ENCODE data around the gene ETF1. TPM values are rescaled to one million over a fixed set of nuclear protein-coding genes. Genes with fewer than 3 reads are reported as not detected.

ETF1 gene
- total RNA-seq, 2 experiments from 2014 or later = 66.7 to 123 TPM

GRCh38 chr5:138557677-138558076 lies 14.6 kb upstream of the ETF1 start:
- no peaks in the 10 kb centered on the region for H3K4me1 ChIP-seq (ENCODE audit: insufficient read depth, low read length, poor library complexity, severe bottlenecking)
- peaks cover 96% of the 10 kb centered on the region for H3K36me3 ChIP-seq (ENCODE audit: insufficient read depth, low read length)
- no peak overlapping the region for H2AFZ ChIP-seq (ENCODE audit: low read length)
- H4K20me1 ChIP-seq (ENCODE audit: insufficient read depth, low read length) = peaks cover 10% of the 10 kb centered on the region; the same call in 1 of the 2 replicates
- H3K9me2 ChIP-seq (ENCODE audit: insufficient read depth, low read length) = no peaks in the 10 kb centered on the region
- H3K4me3 ChIP-seq (ENCODE audit: low read depth, low read length, poor library complexity, severe bottlenecking) = no peak overlapping the region
- ChIA-PET POLR2A (no interaction called here), CTCF (ENCODE audit: unreplicated experiment) (no interaction called here)
- BruUV-seq (replicated peaks) = no TSS peak
- no peak overlapping the region for H3K27ac ChIP-seq (ENCODE audit: low read depth, low read length, poor library complexity, severe bottlenecking)
- H3K79me2 ChIP-seq (ENCODE audit: insufficient read depth, low read depth, low read length) = peaks cover 25% of the 10 kb centered on the region
- no peaks in the 10 kb centered on the region for H3K9me3 ChIP-seq (ENCODE audit: low read length)
- TF ChIP-seq EZH2phosphoT487 (IDR thresholded peaks at IDR 0.05; ENCODE audit: borderline replicate concordance, low read depth, low read length) (no peak), CTCF (conservative IDR thresholded peaks at IDR 0.05; ENCODE audit: low read length) (no peak)
- no peak for DNase-seq (ENCODE audit: low spot score)
- H3K4me2 ChIP-seq (ENCODE audit: low read length) = no peak overlapping the region
- intact Hi-C loops (cut with micrococcal nuclease; ENCODE audit: unreplicated experiment) = no loop called here

GRCh38 chr5:138554143-138554542 lies 11.1 kb upstream of the ETF1 start:
- H2AFZ ChIP-seq (ENCODE audit: low read length) = no peak overlapping the region
- H3K4me2 ChIP-seq (ENCODE audit: low read length) = no peak overlapping the region
- TF ChIP-seq CTCF (conservative IDR thresholded peaks at IDR 0.05; ENCODE audit: low read length) = no peak
- no peak for TF ChIP-seq EZH2phosphoT487 (IDR thresholded peaks at IDR 0.05; ENCODE audit: borderline replicate concordance, low read depth, low read length)
- no peaks in the 10 kb centered on the region for H3K4me1 ChIP-seq (ENCODE audit: insufficient read depth, low read length, poor library complexity, severe bottlenecking)
- H3K79me2 ChIP-seq (ENCODE audit: insufficient read depth, low read depth, low read length) = peaks cover 8% of the 10 kb centered on the region; the same call in 1 of the 2 replicates
- ChIA-PET CTCF (ENCODE audit: unreplicated experiment) (no interaction called here), POLR2A (interaction anchor here (1.6 kb wide), 1 partner anchor 11 kb away, joined by 6 read pairs; the partner anchor contains the start of gene ETF1)
- H3K4me3 ChIP-seq (ENCODE audit: low read depth, low read length, poor library complexity, severe bottlenecking) = no peak overlapping the region
- no peaks in the 10 kb centered on the region for H3K9me2 ChIP-seq (ENCODE audit: insufficient read depth, low read length)
- no peaks in the 10 kb centered on the region for H3K9me3 ChIP-seq (ENCODE audit: low read length)
- no peak overlapping the region for H3K27ac ChIP-seq (ENCODE audit: low read depth, low read length, poor library complexity, severe bottlenecking)
- peaks cover 75% of the 10 kb centered on the region for H3K36me3 ChIP-seq (ENCODE audit: insufficient read depth, low read length)
- no TSS peak for BruUV-seq (replicated peaks)
- intact Hi-C loops (cut with micrococcal nuclease; ENCODE audit: unreplicated experiment) = no loop called here
- no peak for DNase-seq (ENCODE audit: low spot score)
- 0 out of 2 replicates have a peak, but pooled peaks cover 7% of the 10 kb centered on the region for H4K20me1 ChIP-seq (ENCODE audit: insufficient read depth, low read length)

- intact Hi-C loops (cut with micrococcal nuclease; ENCODE audit: unreplicated experiment) = no loop called here
- Histone ChIP-seq H3K9me2 (ENCODE audit: insufficient read depth, low read length) (no peaks in the 10 kb centered on the region), H3K4me3 (ENCODE audit: low read depth, low read length, poor library complexity, severe bottlenecking) (no peak overlapping the region), H3K79me2 (ENCODE audit: insufficient read depth, low read depth, low read length) (peaks cover 11% of the 10 kb centered on the region; the same call in 1 of the 2 replicates), H3K27ac (ENCODE audit: low read depth, low read length, poor library complexity, severe bottlenecking) (no peak overlapping the region), H2AFZ (ENCODE audit: low read length) (no peak overlapping the region), H3K36me3 (ENCODE audit: insufficient read depth, low read length) (peaks cover 69% of the 10 kb centered on the region), H3K9me3 (ENCODE audit: low read length) (no peaks in the 10 kb centered on the region), H3K4me2 (ENCODE audit: low read length) (no peak overlapping the region), H3K4me1 (ENCODE audit: insufficient read depth, low read length, poor library complexity, severe bottlenecking) (peaks cover 3% of the 10 kb centered on the region), H4K20me1 (ENCODE audit: insufficient read depth, low read length) (peaks cover 10% of the 10 kb centered on the region; the same call in 1 of the 2 replicates)
- DNase-seq (ENCODE audit: low spot score) = no peak
- ChIA-PET CTCF (ENCODE audit: unreplicated experiment) (no interaction called here), POLR2A (interaction anchor here (0.6 to 1.6 kb wide), 3 partner anchors 10 to 454 kb away, joined by 4 to 9 read pairs (median 6); partner anchors contain the start of gene ETF1)
- BruUV-seq (replicated peaks) = no TSS peak
- TF ChIP-seq CTCF (conservative IDR thresholded peaks at IDR 0.05; ENCODE audit: low read length) (no peak), EZH2phosphoT487 (IDR thresholded peaks at IDR 0.05; ENCODE audit: borderline replicate concordance, low read depth, low read length) (no peak)
Measured at GRCh38 chr5:138553437-138554095, 10.5 kb upstream of the ETF1 start.
